ENCODE data around the gene KLHL7. TPM values are rescaled to one million over a fixed set of nuclear protein-coding genes. Genes with fewer than 3 reads are reported as not detected.

Gene KLHL7
- total and polyA plus RNA-seq, 10 donors, result 8.8 to 31.6 (median 20.1) TPM

GRCh38 chr7:23135755-23136154 lies 30.2 kb downstream of the KLHL7 start:
- intact Hi-C loops (cut with DNase I; ENCODE audit: low total_unique reads), result no loop called here
- no peak for DNase-seq
- Histone ChIP-seq H3K27me3 (replicated peaks in 1 of 7) (no peaks in the 10 kb centered on the region), H3K4me1 (no peaks in the 10 kb centered on the region), H3K4me3 (no peak overlapping the region), H3K27ac (no peak overlapping the region), H3K36me3 (peaks cover 0 to 18% (median 2%) of the 10 kb centered on the region in 6 donors), H3K9me3 (peaks cover 0 to 8% (median 5%) of the 10 kb centered on the region in 8 donors)
- WGBS, 5 donors, result 73 to 81% (median 77%) methylated on average over 1 of the region's 1 CpG
- TF ChIP-seq CTCF (IDR thresholded peaks at IDR 0.05 in 8 of 11, conservative IDR thresholded peaks at IDR 0.05 in 3 of 11) (no peak), POLR2AphosphoS5 (IDR thresholded peaks at IDR 0.05) (no peak), POLR2A (IDR thresholded peaks at IDR 0.05) (no peak)

- H3K36me3 ChIP-seq, result peaks cover 0 to 18% (median 6%) of the 10 kb centered on the region in 6 donors
- H3K4me1 ChIP-seq, result no peaks in the 10 kb centered on the region
- no peak overlapping the region for H3K27ac ChIP-seq
- 79 to 93% (median 88%) methylated on average over 1 of the region's 1 CpG for WGBS, 5 donors
- TF ChIP-seq POLR2A (IDR thresholded peaks at IDR 0.05) (no peak), CTCF (IDR thresholded peaks at IDR 0.05 in 8 of 11, conservative IDR thresholded peaks at IDR 0.05 in 3 of 11) (no peak), POLR2AphosphoS5 (IDR thresholded peaks at IDR 0.05) (no peak)
- no peaks in the 10 kb centered on the region for H3K27me3 ChIP-seq (replicated peaks in 1 of 7)
- no peak overlapping the region for H3K4me3 ChIP-seq
- intact Hi-C loops (cut with DNase I; ENCODE audit: low total_unique reads), result no loop called here
- H3K9me3 ChIP-seq, result peaks cover 0 to 8% (median 5%) of the 10 kb centered on the region in 8 donors
- DNase-seq, result no peak
These were observed 30.6 kb downstream of the KLHL7 start for GRCh38 chr7:23136216-23136615.

GRCh38 chr7:23157679-23158078 lies 52.1 kb downstream of the KLHL7 start:
- Histone ChIP-seq H3K9me3 (no peaks in the 10 kb centered on the region), H3K27ac (no peak overlapping the region), H3K36me3 (peaks cover 0 to 65% (median 12%) of the 10 kb centered on the region in 6 donors), H3K4me1 (no peaks in the 10 kb centered on the region), H3K27me3 (replicated peaks in 1 of 7) (no peaks in the 10 kb centered on the region), H3K4me3 (no peak overlapping the region)
- no peak for DNase-seq
- WGBS, 5 donors, result 76 to 85% (median 79%) methylated on average over 6 of the region's 6 CpGs
- TF ChIP-seq POLR2AphosphoS5 (IDR thresholded peaks at IDR 0.05), result no peak
- TF ChIP-seq CTCF (IDR thresholded peaks at IDR 0.05 in 8 of 11, conservative IDR thresholded peaks at IDR 0.05 in 3 of 11), result no peak
- no peak for TF ChIP-seq POLR2A (IDR thresholded peaks at IDR 0.05)
- intact Hi-C loops (cut with DNase I; ENCODE audit: low total_unique reads), result no loop called here

- TF ChIP-seq POLR2AphosphoS5 (IDR thresholded peaks at IDR 0.05), result no peak
- no peak for TF ChIP-seq POLR2A (IDR thresholded peaks at IDR 0.05)
- TF ChIP-seq CTCF (IDR thresholded peaks at IDR 0.05 in 8 of 11, conservative IDR thresholded peaks at IDR 0.05 in 3 of 11), result no peak
- Histone ChIP-seq H3K36me3 (peaks cover 0 to 56% (median 9%) of the 10 kb centered on the region in 6 donors), H3K27ac (no peak overlapping the region), H3K9me3 (no peaks in the 10 kb centered on the region), H3K4me3 (no peak overlapping the region), H3K27me3 (replicated peaks in 1 of 7) (no peaks in the 10 kb centered on the region), H3K4me1 (no peaks in the 10 kb centered on the region)
- DNase-seq, result no peak
- 94 to 100% (median 99%) methylated on average over 2 of the region's 2 CpGs for WGBS, 5 donors
- intact Hi-C loops (cut with DNase I; ENCODE audit: low total_unique reads), result no loop called here
These were observed 53.0 kb downstream of the KLHL7 start for GRCh38 chr7:23158546-23158945.
